ENCODE measurements around the gene RPS3. TPM values are rescaled to one million over a fixed set of nuclear protein-coding genes. Genes with fewer than 3 reads are reported as not detected.
A peak's percentile ranks its signal among the peaks of the same experiment; 100 is the strongest.

RPS3 gene
- total RNA-seq, 4 donors from 2014 or later = 1,039 to 1,811 (median 1,104) TPM

DNA sequence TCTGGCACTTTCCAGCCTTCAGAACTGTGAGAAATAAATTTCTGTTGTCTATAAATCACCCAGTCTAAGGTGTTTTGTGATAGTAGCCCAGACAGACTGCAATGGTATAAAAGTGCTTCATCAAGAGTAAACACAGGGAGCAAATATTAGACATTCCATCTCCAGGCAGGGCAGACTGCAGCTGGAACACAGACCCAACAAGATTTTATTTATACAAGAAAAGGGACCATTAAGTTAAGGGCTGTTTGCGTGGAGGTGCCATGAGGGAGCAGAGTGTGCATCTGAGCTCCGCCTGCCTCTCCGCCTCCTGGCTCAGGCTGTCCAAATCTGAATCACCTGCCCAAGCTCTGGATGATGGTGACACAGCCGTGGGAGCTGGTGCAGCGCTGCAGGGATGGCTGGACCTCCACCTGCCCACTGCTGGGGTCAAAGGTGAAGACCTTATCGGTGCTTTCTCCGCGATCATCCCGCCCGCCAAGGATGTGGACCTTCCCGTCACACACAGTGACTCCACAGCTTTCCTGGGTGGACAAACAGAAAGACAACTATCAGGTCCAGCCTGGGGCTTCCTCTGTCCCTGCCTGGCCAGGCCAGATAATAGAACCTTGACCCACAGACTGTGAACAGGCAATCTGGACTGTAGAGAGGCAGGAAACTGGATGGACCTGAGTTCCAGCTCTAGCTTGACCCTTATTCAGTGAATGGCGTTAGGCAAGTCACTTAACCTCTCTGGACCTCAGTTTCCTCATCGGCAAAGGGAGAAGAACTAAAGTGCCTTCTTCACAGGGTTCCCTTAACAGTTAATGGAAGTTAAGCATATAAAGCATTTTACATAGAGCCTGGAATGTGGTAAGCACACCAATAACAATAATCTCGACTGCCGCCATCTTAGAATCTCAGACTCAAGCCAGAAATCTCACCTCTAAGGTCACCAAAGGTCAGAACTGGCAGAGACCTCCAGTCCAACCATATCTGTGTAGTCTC is 23.2 kb downstream of the RPS3 start:
- no peaks in the 10 kb centered on the region for H3K27me3 ChIP-seq
- intact Hi-C loops (cut with DNase I) = no loop called here
- no peak overlapping the region for H3K4me3 ChIP-seq (replicated peaks in 1 of 3)
- H3K36me3 ChIP-seq = no peaks in the 10 kb centered on the region
- 91 to 92% methylated on average over 15 of the region's 15 CpGs for WGBS, 2 donors
- H3K9me3 ChIP-seq = no peaks in the 10 kb centered on the region
- no peak overlapping the region for H3K27ac ChIP-seq
- H3K4me1 ChIP-seq = no peaks in the 10 kb centered on the region
- no peak for DNase-seq
- no peak for TF ChIP-seq POLR2A (IDR thresholded peaks at IDR 0.05)
- TF ChIP-seq, protein P1, sequence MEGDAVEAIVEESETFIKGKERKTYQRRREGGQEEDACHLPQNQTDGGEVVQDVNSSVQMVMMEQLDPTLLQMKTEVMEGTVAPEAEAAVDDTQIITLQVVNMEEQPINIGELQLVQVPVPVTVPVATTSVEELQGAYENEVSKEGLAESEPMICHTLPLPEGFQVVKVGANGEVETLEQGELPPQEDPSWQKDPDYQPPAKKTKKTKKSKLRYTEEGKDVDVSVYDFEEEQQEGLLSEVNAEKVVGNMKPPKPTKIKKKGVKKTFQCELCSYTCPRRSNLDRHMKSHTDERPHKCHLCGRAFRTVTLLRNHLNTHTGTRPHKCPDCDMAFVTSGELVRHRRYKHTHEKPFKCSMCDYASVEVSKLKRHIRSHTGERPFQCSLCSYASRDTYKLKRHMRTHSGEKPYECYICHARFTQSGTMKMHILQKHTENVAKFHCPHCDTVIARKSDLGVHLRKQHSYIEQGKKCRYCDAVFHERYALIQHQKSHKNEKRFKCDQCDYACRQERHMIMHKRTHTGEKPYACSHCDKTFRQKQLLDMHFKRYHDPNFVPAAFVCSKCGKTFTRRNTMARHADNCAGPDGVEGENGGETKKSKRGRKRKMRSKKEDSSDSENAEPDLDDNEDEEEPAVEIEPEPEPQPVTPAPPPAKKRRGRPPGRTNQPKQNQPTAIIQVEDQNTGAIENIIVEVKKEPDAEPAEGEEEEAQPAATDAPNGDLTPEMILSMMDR (IDR thresholded peaks at IDR 0.05) = no peak

DNA sequence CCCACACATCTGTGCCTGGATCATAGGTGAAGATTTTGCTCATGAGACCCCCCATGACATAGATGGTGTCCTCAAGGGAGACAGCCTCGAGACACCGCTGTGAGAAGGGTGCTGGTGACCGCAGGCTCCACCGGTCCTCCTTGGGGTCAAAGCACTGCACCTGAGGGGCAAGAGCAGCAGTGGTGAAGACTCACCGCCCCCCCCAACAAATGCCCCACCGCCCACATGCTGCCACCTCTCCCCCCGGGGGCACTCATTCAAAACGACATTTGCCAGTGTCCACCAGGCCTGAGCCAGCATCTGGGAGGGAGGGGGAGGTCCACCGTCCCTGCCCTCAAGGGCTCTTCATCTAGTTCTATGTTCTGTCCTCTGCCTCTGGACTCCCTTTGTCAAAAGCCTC is 24.4 kb downstream of the RPS3 start:
- H3K27ac ChIP-seq = no peak overlapping the region
- no peak for TF ChIP-seq POLR2A (IDR thresholded peaks at IDR 0.05)
- TF ChIP-seq, protein P1 (IDR thresholded peaks at IDR 0.05) = no peak
- intact Hi-C loops (cut with DNase I) = no loop called here

DNA sequence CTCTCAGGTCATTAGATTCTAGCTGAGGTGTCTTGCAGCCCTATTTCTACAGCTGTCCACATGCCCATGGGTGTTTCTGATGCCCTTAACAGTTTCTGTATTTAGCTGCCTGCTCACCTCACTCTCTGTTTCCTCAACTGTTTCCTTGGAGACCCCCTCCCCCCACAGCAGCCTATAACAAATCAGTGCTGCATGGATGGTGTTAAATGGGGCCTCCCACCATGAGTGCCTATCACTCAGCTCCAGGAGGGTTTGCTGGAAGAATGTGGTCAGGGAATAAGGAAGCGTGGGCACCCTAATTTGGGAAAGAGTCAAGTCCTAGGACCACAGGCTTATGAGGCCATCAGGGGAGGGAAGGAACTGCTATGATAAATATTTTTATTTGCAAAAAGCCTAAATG is 25.1 kb downstream of the RPS3 start:
- H3K36me3 ChIP-seq = no peaks in the 10 kb centered on the region
- H3K4me3 ChIP-seq (replicated peaks in 1 of 3) = no peak overlapping the region
- no peaks in the 10 kb centered on the region for H3K27me3 ChIP-seq
- no peaks in the 10 kb centered on the region for H3K9me3 ChIP-seq
- peaks cover 0 to 4% of the 10 kb centered on the region in 2 donors for H3K4me1 ChIP-seq
- intact Hi-C loops (cut with DNase I) = no loop called here
- TF ChIP-seq, protein P1 (IDR thresholded peaks at IDR 0.05) = no peak
- TF ChIP-seq POLR2A (IDR thresholded peaks at IDR 0.05) = no peak
- no peak overlapping the region for H3K27ac ChIP-seq
- DNase-seq = no peak
- WGBS, 2 donors = 100% methylated on average over 1 of the region's 1 CpG

More for the DNA sequence above, 24.4 kb downstream of the RPS3 start:
- DNase-seq = no peak
- Histone ChIP-seq H3K9me3 (no peaks in the 10 kb centered on the region), H3K36me3 (no peaks in the 10 kb centered on the region), H3K4me1 (peaks cover 0 to 3% of the 10 kb centered on the region in 2 donors), H3K4me3 (replicated peaks in 1 of 3) (no peak overlapping the region), H3K27me3 (no peaks in the 10 kb centered on the region)
- 66 to 70% methylated on average over 3 to 6 of the region's 9 CpGs for WGBS, 2 donors

DNA sequence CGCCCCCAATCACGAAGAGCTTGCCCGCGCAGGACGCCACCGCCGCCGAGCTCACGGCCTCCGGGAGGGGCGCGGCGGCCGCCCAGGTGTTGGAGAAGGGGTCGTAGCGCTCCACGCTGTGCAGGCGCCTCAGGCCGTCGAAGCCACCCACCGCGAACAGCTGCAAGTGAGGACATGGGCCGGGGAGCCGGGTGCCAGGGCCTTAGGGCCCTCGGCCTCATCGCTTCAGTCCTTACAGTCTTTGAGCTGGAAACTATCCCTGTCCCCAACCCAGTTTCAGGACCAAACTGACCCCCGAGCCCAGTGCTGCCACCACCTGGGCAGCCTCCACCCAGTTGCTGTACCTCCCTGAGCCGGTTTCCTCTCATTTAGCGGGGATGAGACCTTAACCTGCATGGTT is 26.1 kb downstream of the RPS3 start:
- WGBS, 2 donors = 71% methylated on average over 13 to 14 of the region's 29 CpGs
- Histone ChIP-seq H3K9me3 (no peaks in the 10 kb centered on the region), H3K27ac (no peak overlapping the region), H3K27me3 (no peaks in the 10 kb centered on the region), H3K4me1 (peaks cover 0 to 12% of the 10 kb centered on the region in 2 donors), H3K36me3 (no peaks in the 10 kb centered on the region), H3K4me3 (replicated peaks in 1 of 3) (no peak overlapping the region)
- no peak for DNase-seq
- intact Hi-C loops (cut with DNase I) = no loop called here
- TF ChIP-seq, protein P1 (IDR thresholded peaks at IDR 0.05) = peak in 1 of 6 experiments; percentile 19
- TF ChIP-seq POLR2A (IDR thresholded peaks at IDR 0.05) = no peak

DNA sequence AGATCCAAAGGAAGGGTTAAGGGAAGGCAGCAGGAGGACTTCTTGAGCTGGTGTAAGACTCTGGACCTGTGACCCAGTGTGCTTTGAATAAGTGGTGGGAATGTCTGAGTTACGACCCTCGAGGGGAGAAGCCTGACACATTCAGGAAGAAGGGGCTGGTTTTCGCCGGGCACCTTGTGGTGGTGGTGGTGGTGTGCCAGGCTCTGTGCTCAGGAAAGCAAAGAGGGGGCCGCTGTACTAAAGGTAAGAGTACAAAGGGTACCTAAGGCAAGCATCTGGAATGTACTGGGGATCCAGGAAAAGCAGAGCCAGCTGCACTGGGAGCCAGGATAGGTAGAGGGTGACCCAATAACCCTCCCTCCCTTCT is 27.4 kb downstream of the RPS3 start:
- H3K9me3 ChIP-seq = no peaks in the 10 kb centered on the region
- no peak for DNase-seq
- H3K4me3 ChIP-seq (replicated peaks in 1 of 3) = no peak overlapping the region
- no peaks in the 10 kb centered on the region for H3K36me3 ChIP-seq
- H3K27ac ChIP-seq = no peak overlapping the region
- intact Hi-C loops (cut with DNase I) = no loop called here
- H3K4me1 ChIP-seq = peaks cover 0 to 16% of the 10 kb centered on the region in 2 donors
- no peaks in the 10 kb centered on the region for H3K27me3 ChIP-seq
- TF ChIP-seq, protein P1 (IDR thresholded peaks at IDR 0.05) = no peak
- TF ChIP-seq POLR2A (IDR thresholded peaks at IDR 0.05) = no peak
- WGBS, 2 donors = 91 to 93% methylated on average over 5 of the region's 5 CpGs
